HCT116 (cell line): ENCODE results near the gene ZFR. TPM values are rescaled to one million over a fixed set of nuclear protein-coding genes. Genes with fewer than 3 reads are reported as not detected.

Experiments
- ATAC-seq: fragments of 200-7000 bp; cut with Tn5 transposase; 2 replicates; pipeline ENCODE4 v1.9.1; 2020; ENCODE audit warnings: mild to moderate bottlenecking, moderate library complexity
- BruUV-seq: library from RNA; stranded (reverse); fragments of 400-500 nt; replicated peaks from 2 replicates; lab custom pipeline; 2021; lab: Mats Ljungman, UMichigan
- CTCF ChIA-PET: fragments of 300-600 bp; sonication (Branson Sonifier 250); formaldehyde crosslinking; loops from one replicate; lab custom pipeline; 2021; ENCODE audit warnings: antibody characterized with exemption; lab: Charles Lee
- POLR2A ChIA-PET: fragments of 300-600, 350-600 bp; sonication (Branson Sonifier 250); formaldehyde crosslinking; loops from one replicate; lab custom pipeline; 2021; ENCODE audit warnings: antibody characterized with exemption; lab: Charles Lee
- RAD21 ChIA-PET, 2 experiments: fragments of 300-600 bp; sonication (Branson Sonifier 250); formaldehyde crosslinking; loops; one replicate each; lab custom pipeline; 2023; ENCODE audit warnings: low total read pairs in 2 of 2; ENCODE audit not compliant: uncharacterized antibody in 2 of 2, unreplicated experiment in 2 of 2, low non-redundant PET in 1 of 2; lab: Charles Lee
- DNase-seq: peaks from one replicate; pipeline ENCODE4 v3.0.0-alpha.2; 2010; ENCODE audit warnings: low read depth, low spot score
- H2AFZ ChIP-seq: fragments of 200-600 bp; shearing (Covaris generic), sonication (generic); 2 replicates; pipeline ENCODE4 v1.6.1; 2017; ENCODE audit warnings: low read depth, mixed run types, mixed read lengths, antibody characterized with exemption, low read length; ENCODE audit not compliant: poor library complexity, severe bottlenecking
- H3K27ac ChIP-seq: 2 replicates; pipeline ENCODE4 v1.5.1; 2012; ENCODE audit warnings: low read depth, low read length
- H3K27me3 ChIP-seq: fragments of 200-600 bp; sonication (generic); 2 replicates; pipeline ENCODE4 v1.6.1; 2016; ENCODE audit warnings: mixed run types, low read length, mixed read lengths; ENCODE audit not compliant: insufficient read depth
- H3K36me3 ChIP-seq, 2 experiments: fragments of 200-500 bp in 1 of 2; fragments of 200-600 bp in 1 of 2; sonication (Bioruptor generic) in 1 of 2; sonication (generic) in 1 of 2; 2 replicates each; pipeline versions ENCODE4 v1.5.1 to v1.6.1; 2014 to 2016; ENCODE audit warnings: low read length in 2 of 2, inconsistent platforms in 1 of 2, mixed read lengths in 1 of 2, mixed run types in 1 of 2; ENCODE audit not compliant: insufficient read depth in 2 of 2, control insufficient read depth in 1 of 2
- H3K4me1 ChIP-seq, 2 experiments: fragments of 200-600 bp in 1 of 2; sonication (generic) in 1 of 2; 2 replicates each; pipeline versions ENCODE4 v1.5.1 to v1.6.1; 2012 to 2017; ENCODE audit warnings: low read length in 2 of 2, inconsistent platforms in 1 of 2, mild to moderate bottlenecking in 1 of 2, mixed read lengths in 1 of 2, mixed run types in 1 of 2, moderate library complexity in 1 of 2; ENCODE audit not compliant: insufficient read depth in 2 of 2, control insufficient read depth in 1 of 2
- H3K4me2 ChIP-seq: fragments of 200-600 bp; sonication (generic); 2 replicates; pipeline ENCODE4 v1.6.1; 2017; ENCODE audit warnings: mixed run types, low read length, mixed read lengths
- H3K4me3 ChIP-seq, 2 experiments: fragments of 200-600 bp in 1 of 2; sonication (generic) in 1 of 2; replicated peaks in 1 of 2; 2 replicates each; pipeline ENCODE4 v1.5.1; 2011 to 2016; ENCODE audit warnings: low read length in 2 of 2, control low read depth in 1 of 2, low read depth in 1 of 2, mild to moderate bottlenecking in 1 of 2, mixed read lengths in 1 of 2, mixed run types in 1 of 2
- H3K79me2 ChIP-seq: fragments of 200-600 bp; sonication (generic); 2 replicates; pipeline ENCODE4 v1.6.1; 2017; ENCODE audit warnings: mild to moderate bottlenecking, mixed run types, low read length, moderate library complexity, mixed read lengths; ENCODE audit not compliant: insufficient read depth
- H3K9ac ChIP-seq: fragments of 200-600 bp; sonication (generic); 2 replicates; pipeline ENCODE4 v1.6.1; 2016; ENCODE audit warnings: low read length, mixed read lengths
- H3K9me2 ChIP-seq: fragments of 200-600 bp; sonication (generic), shearing (Covaris generic); 2 replicates; pipeline ENCODE4 v1.6.1; 2017; ENCODE audit warnings: mixed run types, mild to moderate bottlenecking, moderate library complexity; ENCODE audit not compliant: insufficient read depth
- H3K9me3 ChIP-seq, 2 experiments: fragments of 200-500 bp in 1 of 2; fragments of 200-600 bp in 1 of 2; sonication (Bioruptor generic) in 1 of 2; sonication (generic) in 1 of 2; 2 replicates each; pipeline ENCODE4 v1.6.1; 2014 to 2017; ENCODE audit warnings: low read length in 2 of 2, mixed read lengths in 2 of 2, inconsistent platforms in 1 of 2, low read depth in 1 of 2, mild to moderate bottlenecking in 1 of 2, mixed run types in 1 of 2, moderate library complexity in 1 of 2; ENCODE audit not compliant: control insufficient read depth in 1 of 2, insufficient read depth in 1 of 2
- H4K20me1 ChIP-seq: fragments of 200-600 bp; sonication (generic), shearing (Covaris generic); 2 replicates; pipeline ENCODE4 v1.6.1; 2017; ENCODE audit warnings: mixed run types, mild to moderate bottlenecking, moderate library complexity; ENCODE audit not compliant: insufficient read depth
- ATF3 ChIP-seq: IDR thresholded peaks from 2 replicates; pipeline ENCODE4 v1.6.1; 2012
- CBX3 ChIP-seq: IDR thresholded peaks from 2 replicates; pipeline ENCODE4 v1.6.1; 2012; ENCODE audit warnings: low read depth
- ELF1 ChIP-seq: IDR thresholded peaks from 2 replicates; pipeline ENCODE4 v1.6.1; 2012; ENCODE audit warnings: low read depth, borderline replicate concordance
- POLR2AphosphoS5 ChIP-seq: IDR thresholded peaks from 2 replicates; pipeline ENCODE4 v1.6.1; 2011; ENCODE audit warnings: mild to moderate bottlenecking, low read depth, low read length, moderate library complexity
- RAD21 ChIP-seq: IDR thresholded peaks from 2 replicates; pipeline ENCODE4 v1.6.1; 2012; ENCODE audit warnings: low read depth, mild to moderate bottlenecking
- TCF7L2 ChIP-seq: IDR thresholded peaks from 2 replicates; pipeline ENCODE4 v1.7.0; 2011; ENCODE audit warnings: borderline replicate concordance, inconsistent platforms; ENCODE audit not compliant: insufficient read depth, insufficient read length; ENCODE audit errors: extremely low read depth
- YY1 ChIP-seq: IDR thresholded peaks from 2 replicates; pipeline ENCODE4 v1.6.1; 2011; ENCODE audit warnings: low read length, low read depth, moderate library complexity, mild to moderate bottlenecking; ENCODE audit not compliant: insufficient replicate concordance; ENCODE audit errors: extremely low read depth
- ZBTB33 ChIP-seq: IDR thresholded peaks from 2 replicates; pipeline ENCODE4 v1.6.1; 2011; ENCODE audit warnings: mild to moderate bottlenecking, low read length, moderate library complexity; ENCODE audit not compliant: insufficient replicate concordance; ENCODE audit errors: extremely low read depth
- ZFX ChIP-seq: fragments of 450-650 bp; IDR thresholded peaks from 2 replicates; pipeline ENCODE4 v1.6.1; 2017
- intact Hi-C: fragments of 100-400 bp; cut with micrococcal nuclease; formaldehyde crosslinking; loops from 2 replicates; pipeline ENCODE4 v1.10.0; 2022
- total RNA-seq: library from RNA; stranded (reverse); gene quantifications from one replicate; pipeline ENCODE4 v1.2.1, GENCODE V29; 2021; ENCODE audit not compliant: unreplicated experiment
- TF ChIP-seq, protein P1 (sequence below): IDR thresholded peaks from 2 replicates; pipeline ENCODE4 v1.6.1; 2012

The ZFR gene
- total RNA-seq, 1 experiment from 2014 or later = 65.7 TPM

DNA sequence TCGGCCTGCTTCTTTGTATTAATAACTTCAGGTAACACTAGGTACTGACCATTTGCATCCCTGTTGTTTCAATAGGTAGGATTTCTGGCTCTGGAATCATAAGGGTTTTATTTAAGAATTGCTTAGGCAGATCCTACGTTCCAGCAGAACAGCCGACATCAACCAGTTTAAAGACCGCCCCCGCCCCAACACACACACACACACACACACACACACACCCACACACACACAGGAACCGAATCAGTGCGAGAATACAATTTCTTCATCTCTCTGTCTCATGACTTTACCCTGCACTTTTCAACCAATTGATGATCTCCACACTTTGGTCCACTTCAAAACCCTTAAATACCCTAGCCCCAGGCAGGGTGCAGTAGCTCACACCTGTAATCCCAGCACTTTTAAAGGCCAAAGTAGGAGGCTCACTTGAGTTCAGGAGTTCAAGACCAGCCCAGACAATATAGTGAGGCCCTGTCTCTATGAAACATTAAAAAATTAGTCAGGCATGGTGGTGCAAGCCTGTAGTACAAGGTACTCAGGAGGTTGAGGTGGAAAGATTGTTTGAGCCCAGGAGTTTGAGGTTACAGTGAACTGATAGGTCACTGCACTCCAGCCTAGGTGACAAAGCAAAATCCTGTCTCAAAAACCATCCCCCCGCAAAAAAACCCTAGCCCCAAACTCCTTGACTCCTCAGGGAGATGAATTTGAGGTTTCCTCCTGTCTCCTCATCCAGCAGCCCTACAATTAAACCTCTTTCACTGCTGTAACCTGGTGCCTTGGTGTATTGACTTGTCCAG lies 129.1 kb downstream of the ZFR start:
- intact Hi-C loops = no loop called here
- no peak for DNase-seq
- no peak for TF ChIP-seq RAD21
- no peak for TF ChIP-seq POLR2AphosphoS5
- TF ChIP-seq CBX3 = no peak
- TF ChIP-seq ELF1 = no peak
- no peak for TF ChIP-seq ZBTB33
- TF ChIP-seq, protein P1, sequence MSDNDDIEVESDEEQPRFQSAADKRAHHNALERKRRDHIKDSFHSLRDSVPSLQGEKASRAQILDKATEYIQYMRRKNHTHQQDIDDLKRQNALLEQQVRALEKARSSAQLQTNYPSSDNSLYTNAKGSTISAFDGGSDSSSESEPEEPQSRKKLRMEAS = no peak
- TF ChIP-seq TCF7L2 = no peak
- no peak for TF ChIP-seq YY1
- no peak for TF ChIP-seq ZFX
- TF ChIP-seq ATF3 = no peak
- Histone ChIP-seq H3K4me1 (peaks cover 6 to 13% of the 10 kb centered on the region in 2 experiments; a peak in 2 of 4 replicates), H3K4me3 (no peak overlapping the region), H4K20me1 (no peaks in the 10 kb centered on the region), H3K9me3 (no peaks in the 10 kb centered on the region), H3K9ac (no peak overlapping the region), H3K9me2 (no peaks in the 10 kb centered on the region), H3K36me3 (no peaks in the 10 kb centered on the region), H3K27me3 (no peaks in the 10 kb centered on the region), H3K4me2 (no peak overlapping the region), H3K79me2 (peaks cover 15% of the 10 kb centered on the region), H2AFZ (no peak overlapping the region), H3K27ac (no peak overlapping the region)
- CTCF ChIA-PET = interaction anchor here (1.4 kb wide), 1 partner anchor 14 kb away, joined by 4 read pairs; no protein-coding TSS in a partner anchor
- no TSS peak for BruUV-seq
- ATAC-seq = no peak
- RAD21 ChIA-PET = no interaction called here
- POLR2A ChIA-PET = no interaction called here
